Gastrocnemius medialis (tissue), 4 donors: ENCODE results near the gene ZNF783.

Source experiments
- CTCF ChIP-seq, 5 experiments: fragments of 450-650 bp in 3 of 5; fragments of 200-600 bp in 2 of 5; sonication (generic) in 2 of 5; IDR thresholded peaks in 4 of 5; conservative IDR thresholded peaks in 1 of 5; 1 replicate in 4 of 5; 2 replicates in 1 of 5; pipeline ENCODE4 v1.5.1; 2016 to 2019; ENCODE audit warnings: antibody characterized with exemption in 5 of 5, mild to moderate bottlenecking in 3 of 5, moderate library complexity in 3 of 5
- POLR2A ChIP-seq, 2 donors: fragments of 450-650 bp; IDR thresholded peaks; one replicate each; pipeline ENCODE4 v1.6.1; 2017; ENCODE audit warnings: antibody characterized with exemption in 2 of 2, mild to moderate bottlenecking in 2 of 2, moderate library complexity in 2 of 2

GRCh38 chr7:149289856-149290255, 27.9 kb downstream of the ZNF783 start:
- no peak for TF ChIP-seq POLR2A (IDR thresholded peaks at IDR 0.05)
- no peak for TF ChIP-seq CTCF (IDR thresholded peaks at IDR 0.05 in 4 of 5, conservative IDR thresholded peaks at IDR 0.05 in 1 of 5)
